ENCODE measurements around the gene PRKCSH.

The PRKCSH gene

GRCh38 chr19:11444059-11444458, 8.6 kb downstream of the PRKCSH start:
- Histone ChIP-seq H3K27ac (ENCODE audit: low read depth, low read length) (no peak overlapping the region), H3K4me1 (ENCODE audit: insufficient read depth, low read length) (no peaks in the 10 kb centered on the region), H3K36me3 (ENCODE audit: insufficient read depth, low read length) (peaks cover 92% of the 10 kb centered on the region), H3K4me3 (ENCODE audit: low read length) (no peak overlapping the region), H3K9me3 (ENCODE audit: insufficient read depth, low read depth, low read length) (no peaks in the 10 kb centered on the region), H3K9ac (ENCODE audit: low read depth, low read length) (no peak overlapping the region), H3K27me3 (ENCODE audit: insufficient read depth, low read length) (no peaks in the 10 kb centered on the region)
- 96% methylated on average over 5 of the region's 5 CpGs for WGBS

DNA sequence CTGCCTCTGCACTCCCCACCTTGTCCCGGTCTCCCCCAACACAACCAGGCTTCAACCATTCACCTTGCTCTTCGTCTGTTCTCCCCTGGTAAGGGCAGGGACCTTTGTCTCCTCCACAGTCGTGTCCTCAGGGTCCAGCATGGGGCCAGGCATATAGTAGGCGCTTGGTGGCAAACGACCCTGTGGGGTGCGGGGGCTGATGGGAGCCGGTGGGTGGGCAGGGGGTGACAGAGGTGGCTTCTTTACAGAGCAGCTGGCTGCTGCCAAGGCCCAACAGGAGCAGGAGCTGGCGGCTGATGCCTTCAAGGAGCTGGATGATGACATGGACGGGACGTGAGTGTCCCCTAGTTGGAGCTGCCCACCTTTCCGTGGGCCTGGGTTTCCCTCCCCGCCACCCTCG, 9.7 kb downstream of the PRKCSH start:
- H3K36me3 ChIP-seq (ENCODE audit: insufficient read depth, low read length) = peaks cover 93% of the 10 kb centered on the region

DNA sequence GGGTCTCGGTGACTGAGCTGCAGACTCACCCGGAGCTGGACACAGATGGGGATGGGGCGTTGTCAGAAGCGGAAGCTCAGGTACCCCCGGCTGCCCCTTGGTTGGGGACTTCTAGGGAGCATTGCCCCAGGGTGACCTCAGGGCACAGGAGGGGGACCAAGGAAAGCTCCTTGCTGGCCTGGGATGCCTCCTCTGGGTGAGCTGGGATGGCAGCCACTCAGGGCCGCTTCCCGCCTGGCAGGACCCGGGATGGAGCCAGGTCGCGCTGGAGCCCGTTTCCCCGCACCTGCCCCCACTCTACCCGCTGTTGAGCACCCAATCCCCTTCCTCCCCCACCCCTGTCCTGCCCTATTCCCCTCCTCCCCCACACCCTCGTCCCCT, 10.8 kb downstream of the PRKCSH start:
- peaks cover 3% of the 10 kb centered on the region for H3K4me1 ChIP-seq (ENCODE audit: insufficient read depth, low read length)
- H3K36me3 ChIP-seq (ENCODE audit: insufficient read depth, low read length) = peaks cover 89% of the 10 kb centered on the region
- no peak overlapping the region for H3K27ac ChIP-seq (ENCODE audit: low read depth, low read length)
- no peak overlapping the region for H3K4me3 ChIP-seq (ENCODE audit: low read length)
- no peak overlapping the region for H3K9ac ChIP-seq (ENCODE audit: low read depth, low read length)
- WGBS = 96% methylated on average over 14 of the region's 14 CpGs
- H3K27me3 ChIP-seq (ENCODE audit: insufficient read depth, low read length) = no peaks in the 10 kb centered on the region
- no peaks in the 10 kb centered on the region for H3K9me3 ChIP-seq (ENCODE audit: insufficient read depth, low read depth, low read length)

More for the DNA sequence above, 9.7 kb downstream of the PRKCSH start:
- 95% methylated on average over 13 of the region's 13 CpGs for WGBS
- H3K9ac ChIP-seq (ENCODE audit: low read depth, low read length) = no peak overlapping the region
- no peaks in the 10 kb centered on the region for H3K4me1 ChIP-seq (ENCODE audit: insufficient read depth, low read length)
- no peaks in the 10 kb centered on the region for H3K9me3 ChIP-seq (ENCODE audit: insufficient read depth, low read depth, low read length)
- H3K27me3 ChIP-seq (ENCODE audit: insufficient read depth, low read length) = no peaks in the 10 kb centered on the region
- H3K4me3 ChIP-seq (ENCODE audit: low read length) = no peak overlapping the region
- H3K27ac ChIP-seq (ENCODE audit: low read depth, low read length) = no peak overlapping the region

- Histone ChIP-seq H3K9me3 (ENCODE audit: insufficient read depth, low read depth, low read length) (no peaks in the 10 kb centered on the region), H3K27ac (ENCODE audit: low read depth, low read length) (no peak overlapping the region), H3K4me3 (ENCODE audit: low read length) (no peak overlapping the region), H3K4me1 (ENCODE audit: insufficient read depth, low read length) (peaks cover 3% of the 10 kb centered on the region), H3K9ac (ENCODE audit: low read depth, low read length) (no peak overlapping the region), H3K27me3 (ENCODE audit: insufficient read depth, low read length) (no peaks in the 10 kb centered on the region), H3K36me3 (ENCODE audit: insufficient read depth, low read length) (peaks cover 84% of the 10 kb centered on the region)
- WGBS = 82% methylated on average over 23 of the region's 23 CpGs
Observed at GRCh38 chr19:11446652-11447301, 11.3 kb downstream of the PRKCSH start.

- Histone ChIP-seq H3K9ac (ENCODE audit: low read depth, low read length) (no peak overlapping the region), H3K27me3 (ENCODE audit: insufficient read depth, low read length) (no peaks in the 10 kb centered on the region), H3K4me3 (ENCODE audit: low read length) (no peak overlapping the region), H3K4me1 (ENCODE audit: insufficient read depth, low read length) (peaks cover 12% of the 10 kb centered on the region), H3K9me3 (ENCODE audit: insufficient read depth, low read depth, low read length) (no peaks in the 10 kb centered on the region), H3K27ac (ENCODE audit: low read depth, low read length) (no peak overlapping the region), H3K36me3 (ENCODE audit: insufficient read depth, low read length) (peaks cover 75% of the 10 kb centered on the region)
- WGBS = 95% methylated on average over 35 of the region's 35 CpGs
Observed at GRCh38 chr19:11447347-11448262, 12.2 kb downstream of the PRKCSH start.

DNA sequence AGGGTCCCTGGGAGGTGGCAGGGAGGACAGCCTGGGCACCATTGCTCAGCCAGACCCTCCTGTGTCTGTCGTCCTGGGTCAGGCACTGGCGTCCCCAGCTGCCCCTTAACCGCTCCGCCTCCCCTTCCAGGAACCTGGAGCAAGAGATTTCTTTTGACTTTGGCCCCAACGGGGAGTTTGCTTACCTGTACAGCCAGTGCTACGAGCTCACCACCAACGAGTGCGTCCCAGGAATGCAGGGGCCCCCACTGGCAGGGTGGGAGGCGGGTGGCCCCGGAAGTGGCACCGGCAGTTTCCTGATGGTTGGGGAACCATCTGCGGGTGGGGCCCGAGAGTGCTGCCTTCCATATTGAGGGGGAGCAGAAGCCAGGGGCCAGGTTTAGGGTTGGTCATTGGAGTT, 13.0 kb downstream of the PRKCSH start:
- H3K36me3 ChIP-seq (ENCODE audit: insufficient read depth, low read length) = peaks cover 69% of the 10 kb centered on the region
- H3K9me3 ChIP-seq (ENCODE audit: insufficient read depth, low read depth, low read length) = no peaks in the 10 kb centered on the region
- no peak overlapping the region for H3K4me3 ChIP-seq (ENCODE audit: low read length)
- H3K9ac ChIP-seq (ENCODE audit: low read depth, low read length) = no peak overlapping the region
- 96% methylated on average over 13 of the region's 13 CpGs for WGBS
- no peak overlapping the region for H3K27ac ChIP-seq (ENCODE audit: low read depth, low read length)
- peaks cover 13% of the 10 kb centered on the region for H3K4me1 ChIP-seq (ENCODE audit: insufficient read depth, low read length)
- H3K27me3 ChIP-seq (ENCODE audit: insufficient read depth, low read length) = no peaks in the 10 kb centered on the region

DNA sequence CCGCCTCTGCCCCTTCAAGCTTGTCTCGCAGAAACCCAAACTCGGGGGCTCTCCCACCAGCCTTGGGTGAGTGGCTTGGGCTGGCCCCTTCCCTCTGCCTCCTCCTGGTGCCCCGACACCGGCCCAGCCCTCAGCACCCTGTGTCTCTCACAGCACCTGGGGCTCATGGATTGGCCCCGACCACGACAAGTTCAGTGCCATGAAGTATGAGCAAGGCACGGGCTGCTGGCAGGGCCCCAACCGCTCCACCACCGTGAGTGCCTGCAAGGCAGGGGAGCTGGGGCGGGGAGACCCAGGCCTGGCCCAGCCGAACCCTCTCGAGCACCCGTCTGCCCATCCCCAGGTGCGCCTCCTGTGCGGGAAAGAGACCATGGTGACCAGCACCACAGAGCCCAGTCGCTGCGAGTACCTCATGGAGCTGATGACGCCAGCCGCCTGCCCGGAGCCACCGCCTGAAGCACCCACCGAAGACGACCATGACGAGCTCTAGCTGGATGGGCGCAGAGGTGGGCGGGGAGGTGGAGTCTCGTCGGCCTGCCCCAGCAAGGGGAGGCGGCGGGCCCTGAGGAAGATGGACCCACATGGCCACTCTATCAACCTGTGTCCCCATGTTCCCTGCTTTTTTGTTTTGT, 13.6 kb downstream of the PRKCSH start:
- Histone ChIP-seq H3K27me3 (ENCODE audit: insufficient read depth, low read length) (no peaks in the 10 kb centered on the region), H3K4me3 (ENCODE audit: low read length) (no peak overlapping the region), H3K4me1 (ENCODE audit: insufficient read depth, low read length) (peaks cover 13% of the 10 kb centered on the region), H3K36me3 (ENCODE audit: insufficient read depth, low read length) (peaks cover 63% of the 10 kb centered on the region), H3K9ac (ENCODE audit: low read depth, low read length) (no peak overlapping the region), H3K27ac (ENCODE audit: low read depth, low read length) (no peak overlapping the region), H3K9me3 (ENCODE audit: insufficient read depth, low read depth, low read length) (no peaks in the 10 kb centered on the region)
- 96% methylated on average over 31 of the region's 31 CpGs for WGBS

DNA sequence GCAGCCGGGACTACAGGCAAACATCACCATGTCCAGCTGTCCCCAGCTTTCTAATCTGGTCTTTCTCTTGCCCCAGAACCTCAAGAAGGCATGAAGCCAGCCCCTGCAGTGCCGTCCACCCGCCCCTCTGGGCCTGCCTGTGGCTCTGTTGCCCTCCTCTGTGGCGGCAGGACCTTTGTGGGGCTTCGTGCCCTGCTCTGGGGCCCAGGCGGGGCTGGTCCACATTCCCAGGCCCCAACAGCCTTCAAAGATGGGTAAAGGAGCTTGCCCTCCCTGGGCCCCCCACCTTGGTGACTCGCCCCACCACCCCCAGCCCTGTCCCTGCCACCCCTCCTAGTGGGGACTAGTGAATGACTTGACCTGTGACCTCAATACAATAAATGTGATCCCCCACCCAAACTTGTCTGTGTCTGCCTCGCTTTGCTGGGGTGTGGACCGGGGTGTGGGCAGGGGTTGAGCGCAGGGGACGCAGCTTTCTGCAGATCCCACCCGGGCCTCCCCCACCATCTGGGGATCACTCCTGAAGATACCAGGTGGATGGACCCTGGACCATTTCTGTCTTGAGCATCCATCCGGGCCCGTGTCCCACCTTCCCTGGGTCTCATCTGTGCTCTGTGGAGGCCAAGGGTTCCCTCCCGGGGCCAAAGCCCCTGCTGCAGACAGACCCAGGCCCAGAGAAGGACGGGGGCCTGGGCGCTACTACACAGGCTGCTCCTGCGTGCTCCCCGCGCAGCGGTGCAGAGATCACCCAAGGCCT, 15.3 kb downstream of the PRKCSH start:
- 91% methylated on average over 20 of the region's 21 CpGs for WGBS
- H3K4me1 ChIP-seq (ENCODE audit: insufficient read depth, low read length) = peaks cover 13% of the 10 kb centered on the region
- no peak overlapping the region for H3K9ac ChIP-seq (ENCODE audit: low read depth, low read length)
- H3K27ac ChIP-seq (ENCODE audit: low read depth, low read length) = peak overlapping the region; percentile 55; the same call in 1 of the 2 replicates
- no peak overlapping the region for H3K4me3 ChIP-seq (ENCODE audit: low read length)
- no peaks in the 10 kb centered on the region for H3K27me3 ChIP-seq (ENCODE audit: insufficient read depth, low read length)
- peaks cover 46% of the 10 kb centered on the region for H3K36me3 ChIP-seq (ENCODE audit: insufficient read depth, low read length)
- H3K9me3 ChIP-seq (ENCODE audit: insufficient read depth, low read depth, low read length) = no peaks in the 10 kb centered on the region

DNA sequence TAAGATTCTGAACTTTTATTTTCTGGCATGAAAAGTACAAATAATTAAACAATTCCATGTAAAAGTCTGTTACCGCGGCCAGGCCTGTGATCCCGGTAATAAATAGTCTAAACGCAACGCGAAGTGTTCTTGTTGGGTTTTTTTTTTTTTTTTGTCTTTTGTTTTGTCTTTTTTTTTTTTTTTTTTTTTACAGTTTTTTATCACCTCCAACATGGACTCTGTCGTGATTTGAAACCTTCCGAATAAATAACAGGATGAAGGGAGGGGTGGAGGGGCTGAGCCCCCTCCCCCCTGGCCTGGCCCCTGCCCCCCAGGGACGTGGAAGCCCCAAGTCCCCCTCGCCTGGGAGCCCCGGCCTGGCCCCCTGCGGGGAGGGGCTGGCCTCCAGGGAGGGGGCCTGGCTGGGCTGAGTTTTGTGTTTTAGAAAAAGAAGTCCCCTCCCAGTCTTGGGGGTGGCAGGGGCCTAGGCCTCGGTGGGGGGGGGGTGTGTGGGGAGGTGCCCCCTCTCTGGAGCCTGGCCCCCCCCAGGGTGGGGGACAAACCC, 16.0 kb downstream of the PRKCSH start:
- Histone ChIP-seq H3K4me1 (ENCODE audit: insufficient read depth, low read length) (peaks cover 13% of the 10 kb centered on the region), H3K27ac (ENCODE audit: low read depth, low read length) (peak overlapping the region; percentile 55; the same call in 1 of the 2 replicates), H3K9me3 (ENCODE audit: insufficient read depth, low read depth, low read length) (no peaks in the 10 kb centered on the region), H3K27me3 (ENCODE audit: insufficient read depth, low read length) (no peaks in the 10 kb centered on the region), H3K9ac (ENCODE audit: low read depth, low read length) (no peak overlapping the region), H3K4me3 (ENCODE audit: low read length) (no peak overlapping the region), H3K36me3 (ENCODE audit: insufficient read depth, low read length) (peaks cover 42% of the 10 kb centered on the region)
- WGBS = no CpG with 5 or more reads among the region's 13 CpGs

- Histone ChIP-seq H3K36me3 (ENCODE audit: insufficient read depth, low read length) (peaks cover 36% of the 10 kb centered on the region), H3K9me3 (ENCODE audit: insufficient read depth, low read depth, low read length) (no peaks in the 10 kb centered on the region), H3K9ac (ENCODE audit: low read depth, low read length) (no peak overlapping the region), H3K27me3 (ENCODE audit: insufficient read depth, low read length) (no peaks in the 10 kb centered on the region), H3K27ac (ENCODE audit: low read depth, low read length) (no peak overlapping the region), H3K4me3 (ENCODE audit: low read length) (no peak overlapping the region), H3K4me1 (ENCODE audit: insufficient read depth, low read length) (peaks cover 13% of the 10 kb centered on the region)
- WGBS = 44% methylated on average over 20 of the region's 25 CpGs
Observed at GRCh38 chr19:11451871-11452619, 16.6 kb downstream of the PRKCSH start.

Data from HUES64 (cell line).